Measurements from ENCODE around the gene KIAA1958. TPM values are rescaled to one million over a fixed set of nuclear protein-coding genes. Genes with fewer than 3 reads are reported as not detected.

KIAA1958 gene
- total RNA-seq, 1 donor from 2014 or later: 55.3 TPM

- H3K36me3 Mint-ChIP-seq (ENCODE audit: insufficient read depth): peaks cover 3% of the 10 kb centered on the region
- no peak for TF ChIP-seq CTCF (IDR thresholded peaks at IDR 0.05; ENCODE audit: unreplicated experiment)
- no peak overlapping the region for H3K27ac Mint-ChIP-seq
- DNase-seq (ENCODE audit: low spot score, unreplicated experiment): no peak
- H3K4me1 Mint-ChIP-seq (ENCODE audit: low read depth): peaks cover 49% of the 10 kb centered on the region
- no peaks in the 10 kb centered on the region for H3K27me3 Mint-ChIP-seq
- H3K9me3 Mint-ChIP-seq (ENCODE audit: low read depth): no peaks in the 10 kb centered on the region
- H3K4me3 Mint-ChIP-seq (ENCODE audit: low read depth): no peak overlapping the region
Observed at GRCh38 chr9:112548051-112548440, 61.4 kb downstream of the KIAA1958 start.

- H3K4me1 Mint-ChIP-seq (ENCODE audit: low read depth): peaks cover 54% of the 10 kb centered on the region
- DNase-seq (ENCODE audit: low spot score, unreplicated experiment): no peak
- H3K36me3 Mint-ChIP-seq (ENCODE audit: insufficient read depth): peaks cover 3% of the 10 kb centered on the region
- no peak for TF ChIP-seq CTCF (IDR thresholded peaks at IDR 0.05; ENCODE audit: unreplicated experiment)
- H3K9me3 Mint-ChIP-seq (ENCODE audit: low read depth): no peaks in the 10 kb centered on the region
- no peaks in the 10 kb centered on the region for H3K27me3 Mint-ChIP-seq
- H3K4me3 Mint-ChIP-seq (ENCODE audit: low read depth): no peak overlapping the region
- peak overlapping the region; percentile 65 for H3K27ac Mint-ChIP-seq
Observed at GRCh38 chr9:112548836-112549595, 62.4 kb downstream of the KIAA1958 start.

- Mint-ChIP-seq H3K4me1 (ENCODE audit: low read depth) (peaks cover 53% of the 10 kb centered on the region), H3K36me3 (ENCODE audit: insufficient read depth) (peaks cover 6% of the 10 kb centered on the region), H3K9me3 (ENCODE audit: low read depth) (no peaks in the 10 kb centered on the region), H3K4me3 (ENCODE audit: low read depth) (no peak overlapping the region), H3K27me3 (no peaks in the 10 kb centered on the region), H3K27ac (peak overlapping the region; percentile 88)
- no peak for DNase-seq (ENCODE audit: low spot score, unreplicated experiment)
- TF ChIP-seq CTCF (IDR thresholded peaks at IDR 0.05; ENCODE audit: unreplicated experiment): no peak
Observed at GRCh38 chr9:112550531-112550930, 63.9 kb downstream of the KIAA1958 start.

GRCh38 chr9:112551641-112552040, 65.0 kb downstream of the KIAA1958 start:
- Mint-ChIP-seq H3K4me1 (ENCODE audit: low read depth) (peaks cover 51% of the 10 kb centered on the region), H3K27me3 (no peaks in the 10 kb centered on the region), H3K4me3 (ENCODE audit: low read depth) (no peak overlapping the region)

More at GRCh38 chr9:112551641-112552040, 65.0 kb downstream of the KIAA1958 start:
- Mint-ChIP-seq H3K27ac (peak overlapping the region; percentile 58), H3K9me3 (ENCODE audit: low read depth) (no peaks in the 10 kb centered on the region), H3K36me3 (ENCODE audit: insufficient read depth) (peaks cover 4% of the 10 kb centered on the region)
- no peak for TF ChIP-seq CTCF (IDR thresholded peaks at IDR 0.05; ENCODE audit: unreplicated experiment)
- no peak for DNase-seq (ENCODE audit: low spot score, unreplicated experiment)

Measured in progenitor cell of endocrine pancreas (in vitro differentiated cells).